HUDEP-2 (cell line): ENCODE results near the gene ALDOC.
"Not testable (repeated sequence)": the region's sequence is repeated elsewhere in the genome, so short reads cannot be mapped to it uniquely, and the experiment has no call there.

Experiments used
- DNase-seq, 76 experiments: peaks; one replicate each; lab custom pipeline; 2025; ENCODE audit not compliant: unreplicated experiment in 76 of 76; lab: John Stamatoyannopoulos, UW

Gene ALDOC

GRCh38 chr17:28576758-28577465 is at the start of gene ALDOC:
Gene ALDOC, minus strand, starts transcription at chr17:28576895. Its CDS starts 1,363 bp downstream, at chr17:28575532.
- peak in 75 of 76 experiments; percentile 32 to 98 (median 95) for DNase-seq

GRCh38 chr17:28624148-28624547 is 47.5 kb upstream of the ALDOC start:
- DNase-seq: no peak

GRCh38 chr17:28623696-28624095 is 47.0 kb upstream of the ALDOC start:
- DNase-seq: no peak

GRCh38 chr17:28622186-28622585 is 45.5 kb upstream of the ALDOC start:
- DNase-seq: no peak

GRCh38 chr17:28620010-28620409 is 43.3 kb upstream of the ALDOC start:
- DNase-seq: no peak

GRCh38 chr17:28618464-28618863 is 41.8 kb upstream of the ALDOC start:
- no peak for DNase-seq

- DNase-seq: no peak
Observed at GRCh38 chr17:28616281-28616680, 39.6 kb upstream of the ALDOC start.

- DNase-seq: no peak
Observed at GRCh38 chr17:28615260-28615940, 38.7 kb upstream of the ALDOC start.

GRCh38 chr17:28613931-28614381 is 37.3 kb upstream of the ALDOC start, which contains the start of gene RSKR:
Gene RSKR, minus strand, starts transcription at chr17:28614185. Its CDS starts 24 bp downstream, at chr17:28614161.
- DNase-seq: no peak

- DNase-seq: peak in 11 of 76 experiments; percentile 0 to 26 (median 8)
Observed at GRCh38 chr17:28612936-28613872, 36.5 kb upstream of the ALDOC start.

- no peak for DNase-seq
Observed at GRCh38 chr17:28612531-28612930, 35.8 kb upstream of the ALDOC start.

- DNase-seq: no peak
Observed at GRCh38 chr17:28610376-28610775, 33.7 kb upstream of the ALDOC start.

- DNase-seq: not testable (repeated sequence)
Observed at GRCh38 chr17:28604031-28604430, 27.3 kb upstream of the ALDOC start.

GRCh38 chr17:28599311-28600184 is 22.9 kb upstream of the ALDOC start:
- DNase-seq: peak in 61 of 76 experiments; percentile 4 to 75 (median 43)

GRCh38 chr17:28598799-28599310 is 22.2 kb upstream of the ALDOC start, which contains the start of gene SPAG5:
Gene SPAG5, minus strand, starts transcription at chr17:28599025. Its CDS starts 79 bp downstream, at chr17:28598946.
- DNase-seq: peak in 75 of 76 experiments; percentile 42 to 92 (median 87)

- DNase-seq: peak in 1 of 76 experiments; percentile 14
Observed at GRCh38 chr17:28598389-28598788, 21.7 kb upstream of the ALDOC start.

- DNase-seq: no peak
Observed at GRCh38 chr17:28597606-28598383, 21.1 kb upstream of the ALDOC start.

- DNase-seq: no peak
Observed at GRCh38 chr17:28592260-28592659, 15.6 kb upstream of the ALDOC start.

- no peak for DNase-seq
Observed at GRCh38 chr17:28585851-28586250, 9.2 kb upstream of the ALDOC start.
